Neural cell (in vitro differentiated cells): ENCODE data around the gene CD300A. TPM values are rescaled to one million over a fixed set of nuclear protein-coding genes. Genes with fewer than 3 reads are reported as not detected.

Experiments
- H2AFZ ChIP-seq: fragments of 200-600, 300-800 bp; sonication (generic), shearing (Covaris generic); 2 replicates; pipeline ENCODE4 v1.6.0; 2014; ENCODE audit warnings: low read depth, mild to moderate bottlenecking, antibody characterized with exemption, low read length, moderate library complexity
- H3F3A ChIP-seq: fragments of 200-600 bp; shearing (Covaris generic); 2 replicates; pipeline ENCODE4 v1.6.1; 2016; ENCODE audit warnings: mild to moderate bottlenecking, moderate library complexity, mixed read lengths, antibody characterized with exemption, low read length; ENCODE audit not compliant: insufficient read depth, poor library complexity, severe bottlenecking
- H3K27ac ChIP-seq: fragments of 200-600, 300-800 bp; sonication (generic), shearing (Covaris generic); 2 replicates; pipeline ENCODE4 v1.5.1; 2014; ENCODE audit warnings: mild to moderate bottlenecking, low read length, moderate library complexity
- H3K27me3 ChIP-seq: fragments of 300-800, 200-600 bp; sonication (generic), shearing (Covaris generic); 2 replicates; pipeline ENCODE4 v1.6.0; 2014; ENCODE audit warnings: mild to moderate bottlenecking, low read depth, low read length, moderate library complexity; ENCODE audit not compliant: insufficient read depth
- H3K36me3 ChIP-seq: fragments of 300-800, 200-600 bp; sonication (generic), shearing (Covaris generic); 2 replicates; pipeline ENCODE4 v1.5.1; 2014; ENCODE audit warnings: mild to moderate bottlenecking, antibody characterized with exemption, low read length, moderate library complexity; ENCODE audit not compliant: insufficient read depth
- H3K4me2 ChIP-seq: fragments of 300-800, 200-600 bp; sonication (generic), shearing (Covaris generic); 2 replicates; pipeline ENCODE4 v1.6.0; 2014; ENCODE audit warnings: mild to moderate bottlenecking, low read length
- H3K4me3 ChIP-seq: fragments of 300-800, 200-600 bp; sonication (generic), shearing (Covaris generic); 2 replicates; pipeline ENCODE4 v1.5.1; 2014; ENCODE audit warnings: mild to moderate bottlenecking, low read length, moderate library complexity
- H3K79me2 ChIP-seq: fragments of 200-600 bp; shearing (Covaris generic); replicated peaks from 2 replicates; pipeline ENCODE4 v1.6.0; 2014; ENCODE audit warnings: mild to moderate bottlenecking, low read length, moderate library complexity; ENCODE audit not compliant: insufficient read depth
- H3K9ac ChIP-seq: fragments of 300-800, 200-600 bp; sonication (generic), shearing (Covaris generic); 2 replicates; pipeline ENCODE4 v1.6.1; 2016; ENCODE audit warnings: mild to moderate bottlenecking, low read length, mixed read lengths
- H3K9me2 ChIP-seq: fragments of 200-600 bp; shearing (Covaris generic); 2 replicates; pipeline ENCODE4 v1.6.1; 2016; ENCODE audit warnings: mild to moderate bottlenecking, low read length, mixed read lengths; ENCODE audit not compliant: insufficient read depth
- H3K9me3 ChIP-seq: fragments of 200-600, 300-800 bp; sonication (generic), shearing (Covaris generic); 2 replicates; pipeline ENCODE4 v1.6.1; 2016; ENCODE audit warnings: mild to moderate bottlenecking, mixed run types, low read length, moderate library complexity, mixed read lengths
- H4K20me1 ChIP-seq: fragments of 200-600 bp; shearing (Covaris generic); 2 replicates; pipeline ENCODE4 v1.6.1; 2016; ENCODE audit warnings: mild to moderate bottlenecking, mixed run types; ENCODE audit not compliant: insufficient read depth
- EP300 ChIP-seq: fragments of 450-650 bp; conservative IDR thresholded peaks from 2 replicates; pipeline ENCODE4 v1.6.1; 2014; ENCODE audit warnings: antibody characterized with exemption, mild to moderate bottlenecking, moderate library complexity; ENCODE audit not compliant: poor library complexity, severe bottlenecking
- EZH2 ChIP-seq: fragments of 200-600, 300-800 bp; shearing (Covaris generic), sonication (generic); IDR thresholded peaks from 2 replicates; pipeline ENCODE4 v1.6.1; 2014; ENCODE audit warnings: antibody characterized with exemption, low read length, borderline replicate concordance, mild to moderate bottlenecking; ENCODE audit not compliant: insufficient read depth, poor library complexity, severe bottlenecking
- MXI1 ChIP-seq: fragments of 450-650 bp; conservative IDR thresholded peaks from 2 replicates; pipeline ENCODE4 v1.6.1; 2014; ENCODE audit warnings: antibody characterized with exemption, mild to moderate bottlenecking; ENCODE audit not compliant: poor library complexity, severe bottlenecking
- POLR2AphosphoS5 ChIP-seq: IDR thresholded peaks from 2 replicates; pipeline ENCODE4 v1.6.1; 2012
- RAD21 ChIP-seq: fragments of 450-650 bp; conservative IDR thresholded peaks from 2 replicates; pipeline ENCODE4 v1.6.1; 2014; ENCODE audit warnings: antibody characterized with exemption, mild to moderate bottlenecking, moderate library complexity
- SMC3 ChIP-seq: fragments of 450-650 bp; conservative IDR thresholded peaks from 2 replicates; pipeline ENCODE4 v1.6.1; 2014; ENCODE audit warnings: antibody characterized with exemption, mild to moderate bottlenecking, moderate library complexity; ENCODE audit not compliant: poor library complexity
- TAF1 ChIP-seq: IDR thresholded peaks from 2 replicates; pipeline ENCODE4 v1.6.1; 2012; ENCODE audit warnings: low read depth
- polyA plus RNA-seq: library from polyadenylated mRNA; depleted of rRNA; stranded (reverse); fragments of >200 nt; gene quantifications from 2 replicates; pipeline ENCODE4 v1.2.3, GENCODE V29; 2014
- TF ChIP-seq, protein P1 (sequence below): fragments of 450-650 bp; IDR thresholded peaks from 2 replicates; pipeline ENCODE4 v1.5.1; 2014; ENCODE audit warnings: antibody characterized with exemption, mild to moderate bottlenecking, moderate library complexity; ENCODE audit not compliant: poor library complexity, severe bottlenecking
- TF ChIP-seq, protein P2 (sequence below): IDR thresholded peaks from 2 replicates; pipeline ENCODE4 v1.6.1; 2012; ENCODE audit warnings: borderline replicate concordance

Gene CD300A
- polyA plus RNA-seq, 1 donor from 2014 or later = 0.35 TPM

DNA sequence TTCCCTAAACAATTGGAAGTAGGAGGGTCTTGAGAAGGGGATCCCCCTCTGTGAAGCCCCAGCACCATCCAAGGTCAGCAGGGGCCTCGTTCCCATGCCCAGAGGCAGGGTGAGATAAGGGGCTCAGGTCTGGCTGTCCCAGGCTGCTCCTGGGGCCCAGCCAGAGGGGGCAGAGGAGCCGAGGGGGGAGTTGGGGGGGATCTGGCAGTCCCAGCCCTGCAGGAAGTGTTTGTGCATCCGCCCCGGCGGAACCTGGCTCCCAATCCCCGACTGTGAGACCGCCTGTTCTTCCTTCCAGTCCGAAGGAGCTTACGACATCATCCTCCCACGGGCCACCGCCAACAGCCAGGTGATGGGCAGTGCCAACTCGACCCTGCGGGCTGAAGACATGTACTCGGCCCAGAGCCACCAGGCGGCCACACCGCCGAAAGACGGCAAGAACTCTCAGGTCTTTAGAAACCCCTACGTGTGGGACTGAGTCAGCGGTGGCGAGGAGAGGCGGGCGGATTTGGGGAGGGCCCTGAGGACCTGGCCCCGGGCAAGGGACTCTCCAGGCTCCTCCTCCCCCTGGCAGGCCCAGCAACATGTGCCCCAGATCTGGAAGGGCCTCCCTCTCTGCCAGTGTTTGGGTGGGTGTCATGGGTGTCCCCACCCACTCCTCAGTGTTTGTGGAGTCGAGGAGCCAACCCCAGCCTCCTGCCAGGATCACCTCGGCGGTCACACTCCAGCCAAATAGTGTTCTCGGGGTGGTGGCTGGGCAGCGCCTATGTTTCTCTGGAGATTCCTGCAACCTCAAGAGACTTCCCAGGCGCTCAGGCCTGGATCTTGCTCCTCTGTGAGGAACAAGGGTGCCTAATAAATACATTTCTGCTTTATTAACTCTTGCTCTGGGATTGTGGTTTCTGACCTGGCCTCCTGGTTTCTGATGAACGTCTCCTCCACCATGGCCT lies 19.6 kb upstream of the CD300A start:
- Histone ChIP-seq H3K27ac (no peak overlapping the region), H3K4me2 (no peak overlapping the region), H3K27me3 (no peaks in the 10 kb centered on the region), H4K20me1 (no peaks in the 10 kb centered on the region), H3K9me2 (no peaks in the 10 kb centered on the region), H3K9me3 (no peaks in the 10 kb centered on the region), H3K79me2 (no peaks in the 10 kb centered on the region), H3K9ac (no peak overlapping the region), H3K36me3 (no peaks in the 10 kb centered on the region), H3F3A (no peaks in the 10 kb centered on the region), H3K4me3 (no peak overlapping the region), H2AFZ (no peak overlapping the region)
- no peak for TF ChIP-seq EZH2

DNA sequence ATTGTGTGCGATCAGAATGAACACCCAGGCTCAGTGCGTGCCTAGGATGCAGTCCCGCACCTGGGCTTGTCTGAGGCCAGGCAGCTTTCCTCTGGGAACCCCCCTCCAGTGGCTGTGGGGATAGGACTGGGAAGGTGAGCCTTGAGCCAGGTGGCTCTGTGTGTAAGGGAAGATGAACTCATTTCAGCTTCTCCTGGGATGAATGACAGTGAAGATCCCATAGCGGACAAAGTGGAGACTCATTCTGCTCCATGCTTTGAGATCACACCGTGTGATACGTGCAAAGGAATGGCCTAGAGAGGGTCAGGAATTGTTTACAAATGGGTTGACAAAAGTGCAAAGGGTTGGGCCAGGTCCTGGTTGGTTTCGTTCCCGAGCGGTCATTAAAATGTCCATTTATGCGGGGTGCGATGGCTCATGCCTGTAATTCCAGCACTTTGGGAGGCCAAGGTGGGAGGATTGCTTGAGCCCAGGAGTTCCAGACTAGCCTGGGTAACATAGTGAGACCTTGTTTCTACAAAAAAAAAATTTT lies 18.7 kb upstream of the CD300A start:
- no peaks in the 10 kb centered on the region for H3K27me3 ChIP-seq

More for the DNA sequence above, 18.7 kb upstream of the CD300A start:
- Histone ChIP-seq H3K79me2 (no peaks in the 10 kb centered on the region), H4K20me1 (no peaks in the 10 kb centered on the region), H3K9me2 (no peaks in the 10 kb centered on the region), H3K36me3 (no peaks in the 10 kb centered on the region), H3F3A (no peaks in the 10 kb centered on the region), H3K27ac (no peak overlapping the region), H3K9ac (no peak overlapping the region), H3K4me2 (no peak overlapping the region), H3K9me3 (no peaks in the 10 kb centered on the region), H2AFZ (no peak overlapping the region), H3K4me3 (no peak overlapping the region)
- TF ChIP-seq, protein P1, sequence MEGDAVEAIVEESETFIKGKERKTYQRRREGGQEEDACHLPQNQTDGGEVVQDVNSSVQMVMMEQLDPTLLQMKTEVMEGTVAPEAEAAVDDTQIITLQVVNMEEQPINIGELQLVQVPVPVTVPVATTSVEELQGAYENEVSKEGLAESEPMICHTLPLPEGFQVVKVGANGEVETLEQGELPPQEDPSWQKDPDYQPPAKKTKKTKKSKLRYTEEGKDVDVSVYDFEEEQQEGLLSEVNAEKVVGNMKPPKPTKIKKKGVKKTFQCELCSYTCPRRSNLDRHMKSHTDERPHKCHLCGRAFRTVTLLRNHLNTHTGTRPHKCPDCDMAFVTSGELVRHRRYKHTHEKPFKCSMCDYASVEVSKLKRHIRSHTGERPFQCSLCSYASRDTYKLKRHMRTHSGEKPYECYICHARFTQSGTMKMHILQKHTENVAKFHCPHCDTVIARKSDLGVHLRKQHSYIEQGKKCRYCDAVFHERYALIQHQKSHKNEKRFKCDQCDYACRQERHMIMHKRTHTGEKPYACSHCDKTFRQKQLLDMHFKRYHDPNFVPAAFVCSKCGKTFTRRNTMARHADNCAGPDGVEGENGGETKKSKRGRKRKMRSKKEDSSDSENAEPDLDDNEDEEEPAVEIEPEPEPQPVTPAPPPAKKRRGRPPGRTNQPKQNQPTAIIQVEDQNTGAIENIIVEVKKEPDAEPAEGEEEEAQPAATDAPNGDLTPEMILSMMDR = no peak
- TF ChIP-seq MXI1 (no peak), EZH2 (no peak), RAD21 (no peak), EP300 (no peak), SMC3 (no peak), POLR2AphosphoS5 (no peak), TAF1 (no peak)
- TF ChIP-seq, protein P2, sequence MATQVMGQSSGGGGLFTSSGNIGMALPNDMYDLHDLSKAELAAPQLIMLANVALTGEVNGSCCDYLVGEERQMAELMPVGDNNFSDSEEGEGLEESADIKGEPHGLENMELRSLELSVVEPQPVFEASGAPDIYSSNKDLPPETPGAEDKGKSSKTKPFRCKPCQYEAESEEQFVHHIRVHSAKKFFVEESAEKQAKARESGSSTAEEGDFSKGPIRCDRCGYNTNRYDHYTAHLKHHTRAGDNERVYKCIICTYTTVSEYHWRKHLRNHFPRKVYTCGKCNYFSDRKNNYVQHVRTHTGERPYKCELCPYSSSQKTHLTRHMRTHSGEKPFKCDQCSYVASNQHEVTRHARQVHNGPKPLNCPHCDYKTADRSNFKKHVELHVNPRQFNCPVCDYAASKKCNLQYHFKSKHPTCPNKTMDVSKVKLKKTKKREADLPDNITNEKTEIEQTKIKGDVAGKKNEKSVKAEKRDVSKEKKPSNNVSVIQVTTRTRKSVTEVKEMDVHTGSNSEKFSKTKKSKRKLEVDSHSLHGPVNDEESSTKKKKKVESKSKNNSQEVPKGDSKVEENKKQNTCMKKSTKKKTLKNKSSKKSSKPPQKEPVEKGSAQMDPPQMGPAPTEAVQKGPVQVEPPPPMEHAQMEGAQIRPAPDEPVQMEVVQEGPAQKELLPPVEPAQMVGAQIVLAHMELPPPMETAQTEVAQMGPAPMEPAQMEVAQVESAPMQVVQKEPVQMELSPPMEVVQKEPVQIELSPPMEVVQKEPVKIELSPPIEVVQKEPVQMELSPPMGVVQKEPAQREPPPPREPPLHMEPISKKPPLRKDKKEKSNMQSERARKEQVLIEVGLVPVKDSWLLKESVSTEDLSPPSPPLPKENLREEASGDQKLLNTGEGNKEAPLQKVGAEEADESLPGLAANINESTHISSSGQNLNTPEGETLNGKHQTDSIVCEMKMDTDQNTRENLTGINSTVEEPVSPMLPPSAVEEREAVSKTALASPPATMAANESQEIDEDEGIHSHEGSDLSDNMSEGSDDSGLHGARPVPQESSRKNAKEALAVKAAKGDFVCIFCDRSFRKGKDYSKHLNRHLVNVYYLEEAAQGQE = no peak
